ENCODE data around the gene TK2.

Gene TK2

GRCh38 chr16:66508914-66509496 lies 40.9 kb downstream of the TK2 start:
- H3K27me3 ChIP-seq (ENCODE audit: insufficient read depth, low read length, poor library complexity, severe bottlenecking): no peaks in the 10 kb centered on the region
- no peaks in the 10 kb centered on the region for H3F3A ChIP-seq (ENCODE audit: low read depth)
- no peak overlapping the region for H2AFZ ChIP-seq (ENCODE audit: low read length)
- H3K36me3 ChIP-seq (ENCODE audit: insufficient read depth, low read length): no peaks in the 10 kb centered on the region; the same call in 1 of the 2 replicates
- H3K4me3 ChIP-seq (ENCODE audit: low read length, poor library complexity, severe bottlenecking): no peak overlapping the region
- TF ChIP-seq CTCF (conservative IDR thresholded peaks at IDR 0.05; ENCODE audit: low read length) (no peak), EZH2phosphoT487 (IDR thresholded peaks at IDR 0.05; ENCODE audit: borderline replicate concordance) (no peak)
- H3K9me2 ChIP-seq (replicated peaks; ENCODE audit: low read depth, low read length): no peaks in the 10 kb centered on the region
- H3K9me3 ChIP-seq (ENCODE audit: insufficient read depth, low read depth, low read length): no peaks in the 10 kb centered on the region
- no peak overlapping the region for H3K9ac ChIP-seq (ENCODE audit: low read depth, low read length, poor library complexity, severe bottlenecking)
- no peak overlapping the region for H3K4me2 ChIP-seq (ENCODE audit: low read depth, low read length, poor library complexity, severe bottlenecking)
- no peaks in the 10 kb centered on the region for H3K79me2 ChIP-seq (ENCODE audit: insufficient read depth, low read length)
- H4K20me1 ChIP-seq (ENCODE audit: insufficient read depth, low read length, poor library complexity, severe bottlenecking): no peaks in the 10 kb centered on the region
- H3K4me1 ChIP-seq (ENCODE audit: insufficient read depth, low read length, poor library complexity, severe bottlenecking): peaks cover 4% of the 10 kb centered on the region

GRCh38 chr16:66508248-66508913 lies 41.5 kb downstream of the TK2 start:
- no peak overlapping the region for H3K4me3 ChIP-seq (ENCODE audit: low read length, poor library complexity, severe bottlenecking)
- no peaks in the 10 kb centered on the region for H3K36me3 ChIP-seq (ENCODE audit: insufficient read depth, low read length)
- no peaks in the 10 kb centered on the region for H3K9me3 ChIP-seq (ENCODE audit: insufficient read depth, low read depth, low read length)
- no peak overlapping the region for H2AFZ ChIP-seq (ENCODE audit: low read length)
- H3K4me1 ChIP-seq (ENCODE audit: insufficient read depth, low read length, poor library complexity, severe bottlenecking): peaks cover 4% of the 10 kb centered on the region
- H3K79me2 ChIP-seq (ENCODE audit: insufficient read depth, low read length): no peaks in the 10 kb centered on the region
- no peaks in the 10 kb centered on the region for H3F3A ChIP-seq (ENCODE audit: low read depth)
- no peak for TF ChIP-seq CTCF (conservative IDR thresholded peaks at IDR 0.05; ENCODE audit: low read length)
- no peak for TF ChIP-seq EZH2phosphoT487 (IDR thresholded peaks at IDR 0.05; ENCODE audit: borderline replicate concordance)
- no peaks in the 10 kb centered on the region for H3K27me3 ChIP-seq (ENCODE audit: insufficient read depth, low read length, poor library complexity, severe bottlenecking)
- H3K9me2 ChIP-seq (replicated peaks; ENCODE audit: low read depth, low read length): no peaks in the 10 kb centered on the region
- no peaks in the 10 kb centered on the region for H4K20me1 ChIP-seq (ENCODE audit: insufficient read depth, low read length, poor library complexity, severe bottlenecking)
- H3K4me2 ChIP-seq (ENCODE audit: low read depth, low read length, poor library complexity, severe bottlenecking): no peak overlapping the region
- H3K9ac ChIP-seq (ENCODE audit: low read depth, low read length, poor library complexity, severe bottlenecking): no peak overlapping the region

GRCh38 chr16:66507731-66508239 lies 42.1 kb downstream of the TK2 start:
- Histone ChIP-seq H3K9ac (ENCODE audit: low read depth, low read length, poor library complexity, severe bottlenecking) (no peak overlapping the region), H3K79me2 (ENCODE audit: insufficient read depth, low read length) (no peaks in the 10 kb centered on the region), H3F3A (ENCODE audit: low read depth) (no peaks in the 10 kb centered on the region), H2AFZ (ENCODE audit: low read length) (no peak overlapping the region), H3K36me3 (ENCODE audit: insufficient read depth, low read length) (no peaks in the 10 kb centered on the region), H3K9me2 (replicated peaks; ENCODE audit: low read depth, low read length) (no peaks in the 10 kb centered on the region), H3K4me3 (ENCODE audit: low read length, poor library complexity, severe bottlenecking) (no peak overlapping the region), H4K20me1 (ENCODE audit: insufficient read depth, low read length, poor library complexity, severe bottlenecking) (no peaks in the 10 kb centered on the region), H3K4me2 (ENCODE audit: low read depth, low read length, poor library complexity, severe bottlenecking) (no peak overlapping the region), H3K4me1 (ENCODE audit: insufficient read depth, low read length, poor library complexity, severe bottlenecking) (peaks cover 4% of the 10 kb centered on the region), H3K27me3 (ENCODE audit: insufficient read depth, low read length, poor library complexity, severe bottlenecking) (no peaks in the 10 kb centered on the region), H3K9me3 (ENCODE audit: insufficient read depth, low read depth, low read length) (no peaks in the 10 kb centered on the region)
- TF ChIP-seq EZH2phosphoT487 (IDR thresholded peaks at IDR 0.05; ENCODE audit: borderline replicate concordance) (no peak), CTCF (conservative IDR thresholded peaks at IDR 0.05; ENCODE audit: low read length) (no peak)

All from Loucy (cell line).